Activated CD4-positive, CD25-positive, alpha-beta regulatory T cell treated with anti-CD3 and anti-CD28 coated beads, Interleukin-2, amount 50 U/mL, for 72 hours (primary cell): Measurements from ENCODE around the gene CBX6.
"Not testable (repeated sequence)": the region's sequence is repeated elsewhere in the genome, so short reads cannot be mapped to it uniquely, and the experiment has no call there.

ENCODE experiments used
- DNase-seq: peaks from one replicate; pipeline ENCODE4 v3.0.0; 2021

CBX6 gene

GRCh38 chr22:38872172-38872830, at the start of gene CBX6:
CBX6 (minus strand) TSS chr22:38872216; CDS start chr22:38872190, 26 bp downstream.
- DNase-seq, result peak; percentile 91

GRCh38 chr22:38921806-38922205, 49.8 kb upstream of the CBX6 start:
- DNase-seq, result no peak

- no peak for DNase-seq
These were observed 49.1 kb upstream of the CBX6 start for GRCh38 chr22:38921120-38921519.

- DNase-seq, result no peak
These were observed 47.7 kb upstream of the CBX6 start for GRCh38 chr22:38919631-38920190.

DNA sequence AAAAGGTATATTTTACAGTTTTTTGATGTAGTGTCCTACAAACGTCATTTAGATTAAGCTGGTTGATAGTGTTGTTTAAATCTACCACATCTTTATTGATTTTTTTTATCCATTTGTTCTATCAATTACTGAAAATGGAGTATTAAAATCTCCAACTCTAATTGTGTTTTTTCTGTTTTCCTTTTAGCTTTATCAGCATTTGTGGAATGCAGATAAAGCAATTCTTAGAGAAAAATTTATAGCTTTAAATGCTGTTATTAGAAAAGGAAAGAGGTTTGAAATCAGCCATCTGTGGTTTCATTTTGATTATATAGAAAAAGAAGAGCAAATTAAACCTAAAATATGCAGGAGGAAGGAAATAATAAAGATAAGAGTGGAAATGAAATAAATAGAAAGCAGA, 39.4 kb upstream of the CBX6 start:
- no peak for DNase-seq

GRCh38 chr22:38907767-38908166, 35.8 kb upstream of the CBX6 start:
- no peak for DNase-seq

- DNase-seq, result no peak
These were observed 34.0 kb upstream of the CBX6 start for GRCh38 chr22:38906052-38906451.

DNA sequence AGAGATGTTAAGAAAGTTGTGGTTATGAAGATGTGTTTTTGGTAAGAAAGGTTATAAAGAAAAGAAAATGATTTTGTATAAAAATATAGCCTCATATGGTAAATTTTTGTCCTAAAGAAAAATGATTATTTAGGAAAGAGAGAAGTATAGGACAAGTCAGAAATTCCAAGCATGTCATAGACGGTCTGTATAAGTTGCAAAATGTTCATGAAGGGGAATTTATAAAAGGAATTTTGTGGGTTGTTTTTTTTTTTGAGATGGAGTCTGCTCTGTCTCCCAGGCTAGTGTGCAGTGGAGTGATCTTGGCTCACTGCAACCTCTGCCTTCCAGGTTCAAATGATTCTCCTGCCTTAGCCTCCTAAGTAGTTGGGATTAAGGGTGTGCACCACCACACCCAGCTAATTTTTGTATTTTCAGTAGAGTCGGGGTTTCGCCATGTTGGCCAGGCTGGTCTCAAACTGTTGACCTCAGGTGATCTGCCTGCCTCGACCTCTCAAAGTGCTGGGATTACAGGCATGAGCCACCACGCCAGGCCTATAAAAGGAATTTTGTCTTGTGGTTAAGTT, 32.1 kb upstream of the CBX6 start:
- not testable (repeated sequence) for DNase-seq

DNA sequence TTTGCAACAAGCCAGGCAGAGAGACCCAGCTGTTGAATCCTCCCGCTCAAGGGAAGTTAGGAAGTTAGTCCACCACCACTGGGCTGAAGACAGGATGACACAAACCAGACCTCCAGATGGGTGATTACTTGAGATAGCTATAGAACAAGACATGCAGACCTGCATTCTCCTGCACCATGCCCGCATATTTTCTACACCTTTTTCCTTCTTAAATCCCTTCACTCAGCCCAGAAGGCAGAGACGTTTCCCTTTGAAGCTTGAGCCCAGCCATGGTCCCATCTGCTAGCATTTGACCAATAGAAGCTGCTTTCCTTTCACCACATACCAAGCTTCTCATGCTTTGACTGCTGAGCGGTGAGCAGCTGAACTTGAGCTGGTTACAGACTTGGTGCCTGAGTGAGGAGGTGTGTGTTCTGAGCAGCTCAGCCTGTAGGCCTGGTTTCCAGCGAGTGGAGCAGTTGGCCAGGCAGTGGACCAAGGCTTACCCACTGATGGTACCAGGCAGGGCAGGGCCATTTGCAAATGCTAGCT, 29.2 kb upstream of the CBX6 start:
- no peak for DNase-seq

DNA sequence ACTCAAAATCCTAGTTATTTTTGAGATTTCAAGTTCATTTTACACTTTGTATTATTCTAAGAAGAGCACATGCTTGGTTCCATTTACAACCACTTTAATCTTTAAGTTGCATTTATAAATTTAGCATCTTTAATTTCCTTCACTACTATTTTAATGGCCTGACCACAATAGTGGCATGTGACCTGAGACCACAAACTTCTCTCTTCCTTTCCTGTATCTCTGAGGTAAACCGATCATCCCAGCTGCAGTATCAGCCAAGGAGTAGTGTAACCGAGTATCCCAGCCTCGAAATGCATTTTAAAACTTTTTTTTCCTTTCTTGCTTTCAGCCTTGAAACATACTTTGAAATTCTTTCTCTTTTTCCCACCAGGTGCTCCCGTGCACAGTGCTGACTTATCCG, 28.7 kb upstream of the CBX6 start:
- no peak for DNase-seq

DNA sequence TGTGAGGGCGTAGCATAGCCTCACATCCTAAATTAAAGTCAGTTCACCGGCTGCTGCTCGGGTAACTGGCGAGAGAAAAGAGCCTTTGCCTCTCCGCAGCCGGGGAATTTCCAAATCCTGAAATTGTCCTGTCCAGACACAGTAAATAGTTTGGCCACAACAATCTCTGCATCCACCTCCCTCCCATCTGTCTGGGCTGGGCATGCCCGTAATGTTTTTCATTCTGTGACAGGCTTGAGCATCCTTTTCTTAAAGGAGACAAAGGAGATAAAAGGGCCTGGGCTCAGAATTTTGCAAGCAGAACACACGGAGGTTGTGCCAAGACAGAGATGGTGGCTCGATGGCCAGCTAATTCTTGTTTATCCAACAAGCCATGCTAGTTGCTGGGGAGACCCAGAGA, 19.2 kb upstream of the CBX6 start:
- no peak for DNase-seq

- no peak for DNase-seq
These were observed 18.4 kb upstream of the CBX6 start for GRCh38 chr22:38890377-38890776.

- no peak for DNase-seq
These were observed 14.3 kb upstream of the CBX6 start for GRCh38 chr22:38886333-38886732.

DNA sequence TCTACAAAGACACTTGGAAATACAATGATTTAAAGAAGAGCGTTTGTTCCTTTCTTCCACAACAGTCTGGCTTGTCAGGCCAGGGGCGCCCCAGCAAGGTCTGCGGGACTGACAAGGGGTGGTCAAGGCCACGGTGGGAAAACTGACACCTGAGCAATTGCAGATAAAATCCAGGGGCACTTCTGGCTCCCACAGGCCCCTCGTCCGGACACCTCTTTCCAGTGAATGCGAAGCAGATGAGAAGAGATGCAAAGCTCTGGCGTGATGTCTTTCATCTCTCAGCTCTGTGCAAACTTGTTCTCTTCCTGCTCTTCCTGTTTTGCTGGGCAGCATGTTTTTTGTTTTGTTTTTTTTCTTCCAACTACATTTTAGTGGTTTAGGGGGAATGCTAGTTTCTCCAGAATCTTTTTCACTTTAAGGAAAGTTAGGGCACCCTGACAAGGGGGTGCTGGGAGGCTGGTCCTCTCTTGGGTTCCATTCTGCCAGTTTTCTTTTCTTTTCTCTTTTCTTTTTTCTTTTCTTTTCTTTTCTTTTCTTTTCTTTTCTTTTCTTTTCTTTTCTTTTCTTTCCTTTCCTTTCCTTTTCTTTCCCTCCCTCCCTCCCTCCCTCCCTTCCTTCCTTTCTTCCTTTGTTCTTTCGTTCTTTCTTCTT, 11.1 kb upstream of the CBX6 start:
- no peak for DNase-seq

- no peak for DNase-seq
These were observed 10.2 kb upstream of the CBX6 start for GRCh38 chr22:38881997-38882879.

DNA sequence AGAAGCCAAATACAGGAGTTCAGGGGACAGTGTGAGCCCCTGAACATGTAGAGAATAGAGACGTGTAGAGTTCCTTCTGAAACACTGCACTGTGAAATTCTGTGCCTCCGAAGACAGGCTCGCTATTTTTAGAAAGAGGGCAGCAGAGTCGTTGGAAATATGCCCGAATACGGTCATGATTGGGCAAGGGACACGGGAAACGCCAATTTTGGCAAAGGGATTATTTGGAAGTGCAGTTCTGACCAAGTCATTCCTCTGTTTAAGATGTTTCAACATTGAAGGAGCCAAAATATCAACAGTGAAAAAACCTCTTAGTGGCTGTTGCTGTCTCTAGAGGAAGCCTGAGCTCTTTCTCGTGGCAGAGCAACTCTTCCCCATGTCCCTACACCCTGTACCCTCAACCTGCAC, 9.5 kb upstream of the CBX6 start:
- no peak for DNase-seq

DNA sequence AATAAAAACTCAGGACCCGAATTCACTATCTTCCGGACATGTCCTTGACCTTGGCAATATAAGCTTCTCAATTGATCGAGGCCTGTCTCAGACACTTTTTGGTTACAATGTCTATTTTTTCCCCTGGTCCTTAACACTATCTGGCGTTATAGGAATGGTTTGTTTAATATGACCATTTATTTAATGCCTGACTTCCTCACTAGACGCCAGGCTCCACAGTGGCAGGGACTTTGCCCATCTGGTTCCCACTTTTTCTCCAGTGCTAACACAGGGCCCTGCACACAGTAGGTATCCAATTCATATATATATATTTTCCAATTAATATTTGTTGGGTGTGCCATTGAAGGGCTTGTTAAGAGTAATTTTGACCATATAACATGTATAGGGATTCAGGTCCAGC, 7.9 kb upstream of the CBX6 start:
- DNase-seq, result no peak

GRCh38 chr22:38879108-38879729, 7.2 kb upstream of the CBX6 start:
- no peak for DNase-seq

- DNase-seq, result no peak
These were observed 6.0 kb upstream of the CBX6 start for GRCh38 chr22:38878001-38878400.

DNA sequence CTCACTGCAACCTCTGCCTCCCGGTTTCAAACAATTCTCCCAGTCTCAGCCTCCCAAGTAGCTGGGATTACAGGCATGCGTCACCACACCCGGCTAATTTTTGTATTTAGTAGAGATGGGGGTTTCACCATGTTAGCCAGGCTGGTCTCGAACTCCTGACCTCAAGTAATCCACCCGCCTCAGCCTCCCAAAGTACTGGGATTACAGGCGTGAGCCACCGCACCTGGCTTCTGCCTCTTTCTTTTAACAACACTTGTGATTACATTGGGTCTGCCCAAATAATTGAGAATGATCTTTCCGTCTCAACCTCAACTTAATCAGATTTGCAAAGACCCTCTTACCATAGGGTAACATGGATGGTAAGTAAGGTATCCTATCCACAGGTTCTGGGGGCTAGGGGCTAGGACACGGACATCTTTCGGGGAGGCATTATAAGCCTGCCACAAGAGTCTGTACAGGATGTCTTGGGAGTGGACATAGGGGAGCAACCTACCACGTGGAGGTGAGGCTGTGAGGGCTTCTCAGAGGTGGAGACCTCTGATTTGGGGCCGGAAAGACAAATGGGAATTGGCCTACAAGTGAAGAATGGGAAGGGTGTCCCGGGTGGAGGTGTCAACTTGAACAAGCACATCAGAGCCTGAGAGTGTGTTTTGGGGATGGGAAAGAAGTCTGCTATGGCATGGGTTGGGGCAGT, 2.7 kb upstream of the CBX6 start:
- DNase-seq, result no peak

DNA sequence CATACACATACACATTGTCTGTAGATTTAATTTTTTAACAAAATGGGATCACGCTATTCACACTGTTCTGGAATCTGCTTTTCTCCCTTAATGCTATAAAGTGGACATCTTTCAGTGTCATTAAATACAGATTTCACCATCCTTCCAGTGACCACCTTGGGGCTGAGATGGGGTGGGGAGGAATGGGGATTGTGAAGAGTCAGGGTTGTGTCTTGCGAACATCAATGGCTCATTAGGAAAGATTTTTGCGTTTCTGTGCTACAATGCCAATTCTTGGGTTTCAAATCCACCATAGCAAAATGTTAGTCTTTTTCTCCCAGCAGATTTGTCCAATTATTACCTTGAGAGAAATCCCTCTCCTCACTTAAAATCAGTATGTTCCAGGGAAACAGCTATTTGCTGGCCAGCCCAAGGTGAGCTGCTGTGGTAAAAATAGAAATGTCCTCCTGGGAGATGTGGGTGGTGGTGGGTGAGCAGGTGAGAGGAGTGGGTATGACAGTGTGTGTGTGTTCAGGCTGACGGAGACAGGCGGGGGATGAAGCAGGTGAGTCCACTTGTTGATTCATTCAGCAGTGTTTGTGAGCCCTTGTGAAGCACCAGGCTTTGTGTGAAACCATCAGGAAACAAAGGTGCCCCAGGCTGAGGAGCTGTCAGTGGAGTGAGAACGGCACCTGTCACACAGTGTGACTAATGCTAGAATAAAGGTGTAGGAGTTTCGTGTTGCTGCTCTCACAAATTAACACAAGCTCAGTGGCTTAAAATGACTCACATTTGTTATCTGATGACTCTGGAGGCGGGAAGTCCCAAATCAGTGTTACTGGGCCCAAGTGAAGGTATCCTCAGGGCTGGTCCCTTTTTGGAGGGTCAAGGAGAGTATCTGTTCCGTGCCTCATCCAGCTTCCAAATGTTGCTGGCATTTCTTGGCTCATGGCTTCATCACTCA, 1.7 kb upstream of the CBX6 start:
- peak; percentile 65 for DNase-seq
